Colonic mucosa (tissue), 4 donors: ENCODE measurements around the gene B4GALNT2. TPM values are rescaled to one million over a fixed set of nuclear protein-coding genes. Genes with fewer than 3 reads are reported as not detected.
A peak's percentile ranks its signal among the peaks of the same experiment; 100 is the strongest.
"Not testable (repeated sequence)": the region's sequence is repeated elsewhere in the genome, so short reads cannot be mapped to it uniquely, and the experiment has no call there.

Experiments used
- DNase-seq: peaks from one replicate; pipeline ENCODE4 v3.0.0-alpha.2; 2020
- H3K27ac ChIP-seq: fragments of 200-600 bp; one replicate; pipeline ENCODE4 v1.8.0; 2021
- H3K27me3 ChIP-seq: fragments of 200-600 bp; one replicate; pipeline ENCODE4 v1.8.0; 2021
- H3K36me3 ChIP-seq: fragments of 200-600 bp; one replicate; pipeline ENCODE4 v1.8.0; 2021
- H3K4me1 ChIP-seq: fragments of 200-600 bp; one replicate; pipeline ENCODE4 v1.8.0; 2021; ENCODE audit warnings: mild to moderate bottlenecking
- H3K4me3 ChIP-seq: fragments of 200-600 bp; one replicate; pipeline ENCODE4 v1.8.0; 2021
- H3K9ac ChIP-seq, 2 donors: one replicate each; pipeline ENCODE4 v1.7.0; 2013; ENCODE audit warnings: control low read depth in 2 of 2, low read depth in 2 of 2, low read length in 2 of 2
- H3K9me3 ChIP-seq: fragments of 200-600 bp; one replicate; pipeline ENCODE4 v1.8.0; 2021
- intact Hi-C: fragments of 100-400 bp; cut with DNase I; formaldehyde crosslinking; loops from one replicate; pipeline ENCODE4 v1.14.1; 2022
- total RNA-seq, 2 donors: library from RNA; stranded (reverse); fragmentation: NEBNext Ultra II Directional in 1 of 2; extraction: Animal tissue kit (Norgen Biotek cat#: 25700) in 1 of 2; gene quantifications; one replicate each; pipeline ENCODE4 v1.2.1, GENCODE V29; 2021
- TF ChIP-seq, protein P1 (sequence below): fragments of 200-600 bp; IDR thresholded peaks from one replicate; pipeline ENCODE4 v1.8.0; 2022; ENCODE audit warnings: antibody characterized with exemption, mild to moderate bottlenecking
- donor health status: healthy.
- donor health status: DM: no; HTN: no; CAD: no.
- donor health status: DM: no; HTN: no; CAD: no.

Gene B4GALNT2
- 10 to 100 TPM; 13.3 to 26.8 TPM for total RNA-seq

DNA sequence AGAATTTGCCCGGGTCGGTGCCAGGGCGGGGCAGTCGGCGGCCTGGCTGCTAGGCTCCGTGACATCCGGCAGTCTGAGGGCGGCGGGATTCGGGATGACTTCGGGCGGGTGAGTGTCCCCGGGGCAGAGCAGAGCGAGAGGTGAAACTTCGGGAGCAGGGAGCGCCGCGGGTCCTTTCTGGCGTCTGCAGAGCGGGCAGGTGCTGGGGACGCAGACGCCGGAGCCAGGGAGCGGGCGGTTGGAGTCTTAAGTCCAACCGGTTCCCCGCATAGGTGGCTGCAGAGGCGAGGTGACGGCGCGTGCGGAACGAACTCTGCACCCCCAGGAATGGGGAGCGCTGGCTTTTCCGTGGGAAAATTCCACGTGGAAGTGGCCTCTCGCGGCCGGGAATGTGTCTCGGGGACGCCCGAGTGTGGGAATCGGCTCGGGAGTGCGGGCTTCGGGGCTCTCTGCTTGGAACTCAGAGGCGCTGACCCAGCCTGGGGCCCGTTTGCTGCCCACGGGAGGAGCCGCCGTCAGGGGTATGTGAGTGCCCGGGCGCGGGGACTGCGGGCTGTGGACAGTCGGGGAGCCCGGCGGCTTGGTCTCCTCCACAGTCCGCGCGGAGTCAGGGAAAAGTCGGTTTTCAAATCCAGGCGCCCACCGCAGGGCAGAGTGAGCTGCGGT is at the start of gene B4GALNT2:
Gene B4GALNT2, plus strand, starts transcription at position 71 of the 666 bp plus-strand sequence. Its CDS starts 24 bp downstream, at position 95.
- H3K27me3 ChIP-seq = peaks cover 18% of the 10 kb centered on the region

DNA sequence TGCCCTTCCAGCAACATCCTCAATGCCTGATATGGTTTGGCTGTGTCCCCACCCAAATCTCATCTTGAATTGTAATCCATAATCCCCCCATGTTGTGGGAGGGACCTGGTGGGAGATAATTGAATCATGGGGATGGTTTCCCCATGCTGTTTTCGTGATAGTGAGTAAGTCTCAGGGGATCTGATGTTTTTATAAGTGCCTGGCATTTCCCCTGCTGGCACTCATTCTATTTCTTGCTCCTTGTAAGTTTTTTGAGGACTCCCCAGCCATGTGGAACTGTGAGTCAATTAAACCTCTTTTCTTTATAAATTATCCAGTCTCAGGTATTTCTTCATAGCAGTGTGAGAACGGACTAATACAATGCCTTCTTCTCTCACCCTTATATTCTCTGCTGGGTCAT is 47.5 kb upstream of the B4GALNT2 start:
- H3K36me3 ChIP-seq, H3K9ac ChIP-seq, intact Hi-C loops, DNase-seq, H3K9me3 ChIP-seq, H3K4me1 ChIP-seq, H3K4me3 ChIP-seq, H3K27ac ChIP-seq, H3K27me3 ChIP-seq: not testable (repeated sequence)

More for the DNA sequence above, at the start of gene B4GALNT2:
- intact Hi-C loops = no loop called here
- Histone ChIP-seq H3K9ac (peak within 1 kb of the TSS; percentile 44 to 71), H3K27ac (no peak within 1 kb of the TSS), H3K4me1 (peaks cover 8% of the 10 kb centered on the region), H3K9me3 (no peaks in the 10 kb centered on the region), H3K36me3 (no peaks in the 10 kb centered on the region), H3K4me3 (peak within 1 kb of the TSS; percentile 48)
- TF ChIP-seq, protein P1, sequence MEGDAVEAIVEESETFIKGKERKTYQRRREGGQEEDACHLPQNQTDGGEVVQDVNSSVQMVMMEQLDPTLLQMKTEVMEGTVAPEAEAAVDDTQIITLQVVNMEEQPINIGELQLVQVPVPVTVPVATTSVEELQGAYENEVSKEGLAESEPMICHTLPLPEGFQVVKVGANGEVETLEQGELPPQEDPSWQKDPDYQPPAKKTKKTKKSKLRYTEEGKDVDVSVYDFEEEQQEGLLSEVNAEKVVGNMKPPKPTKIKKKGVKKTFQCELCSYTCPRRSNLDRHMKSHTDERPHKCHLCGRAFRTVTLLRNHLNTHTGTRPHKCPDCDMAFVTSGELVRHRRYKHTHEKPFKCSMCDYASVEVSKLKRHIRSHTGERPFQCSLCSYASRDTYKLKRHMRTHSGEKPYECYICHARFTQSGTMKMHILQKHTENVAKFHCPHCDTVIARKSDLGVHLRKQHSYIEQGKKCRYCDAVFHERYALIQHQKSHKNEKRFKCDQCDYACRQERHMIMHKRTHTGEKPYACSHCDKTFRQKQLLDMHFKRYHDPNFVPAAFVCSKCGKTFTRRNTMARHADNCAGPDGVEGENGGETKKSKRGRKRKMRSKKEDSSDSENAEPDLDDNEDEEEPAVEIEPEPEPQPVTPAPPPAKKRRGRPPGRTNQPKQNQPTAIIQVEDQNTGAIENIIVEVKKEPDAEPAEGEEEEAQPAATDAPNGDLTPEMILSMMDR = no peak
- peak; percentile 48 for DNase-seq

DNA sequence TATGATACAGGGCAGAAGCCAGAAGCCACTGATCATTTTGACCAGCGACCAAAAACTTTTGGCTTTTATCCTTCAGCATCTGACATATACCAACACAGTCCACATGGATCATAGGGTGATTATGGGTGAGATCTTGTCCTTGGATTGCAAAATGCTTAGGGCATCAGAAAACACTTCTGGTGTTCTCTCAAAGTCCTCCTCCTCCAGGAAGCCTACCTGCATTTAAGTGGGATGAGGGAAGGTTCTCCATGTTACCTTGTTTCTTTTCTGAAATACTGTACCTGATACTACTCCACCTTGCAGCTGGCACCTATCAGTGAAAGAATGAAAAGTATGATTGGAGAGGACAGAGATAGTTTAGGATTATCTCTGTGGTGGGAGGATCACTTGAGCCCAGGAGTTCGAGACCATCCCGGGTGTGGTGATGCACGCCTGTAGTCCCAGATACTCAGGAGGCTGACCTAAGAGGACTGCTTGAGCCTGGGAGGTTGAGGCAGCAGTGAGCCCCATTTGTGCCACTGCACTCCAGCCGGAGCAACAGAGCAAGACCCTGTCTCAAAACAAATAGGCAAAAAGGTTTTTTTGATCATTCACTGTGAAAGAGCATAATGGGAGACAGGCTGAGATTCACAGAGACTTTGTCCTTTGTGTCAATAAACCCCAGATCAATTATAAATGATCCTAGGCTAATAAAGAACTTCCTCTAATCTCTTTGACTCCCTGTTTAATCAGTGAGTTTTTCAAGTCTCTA is 46.8 kb upstream of the B4GALNT2 start:
- intact Hi-C loops = no loop called here
- no peaks in the 10 kb centered on the region for H3K9me3 ChIP-seq
- H3K4me3 ChIP-seq = no peak overlapping the region
- DNase-seq = no peak
- no peak overlapping the region for H3K27ac ChIP-seq
- TF ChIP-seq, protein P1 = no peak
- no peaks in the 10 kb centered on the region for H3K27me3 ChIP-seq
- no peaks in the 10 kb centered on the region for H3K36me3 ChIP-seq
- no peak overlapping the region for H3K9ac ChIP-seq
- no peaks in the 10 kb centered on the region for H3K4me1 ChIP-seq

DNA sequence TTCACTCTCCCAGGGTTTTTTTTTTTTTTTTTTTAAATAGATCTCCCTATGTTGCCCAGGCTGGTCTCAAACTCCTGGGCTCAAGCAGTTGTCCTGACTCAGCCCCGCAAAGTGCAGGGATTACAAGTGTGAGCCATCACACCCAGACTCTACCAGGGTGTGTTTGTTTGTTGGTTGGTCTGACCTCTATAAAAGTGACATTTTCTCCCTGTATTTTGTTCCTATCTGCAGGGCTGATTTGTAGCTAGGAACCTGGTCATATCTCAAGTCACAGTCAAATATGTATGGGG is 46.3 kb upstream of the B4GALNT2 start:
- Histone ChIP-seq H3K36me3 (no peaks in the 10 kb centered on the region), H3K9ac (no peak overlapping the region), H3K4me3 (no peak overlapping the region), H3K27me3 (no peaks in the 10 kb centered on the region), H3K27ac (no peak overlapping the region), H3K9me3 (no peaks in the 10 kb centered on the region), H3K4me1 (no peaks in the 10 kb centered on the region)
- TF ChIP-seq, protein P1 = no peak
- intact Hi-C loops = no loop called here
- DNase-seq = no peak

DNA sequence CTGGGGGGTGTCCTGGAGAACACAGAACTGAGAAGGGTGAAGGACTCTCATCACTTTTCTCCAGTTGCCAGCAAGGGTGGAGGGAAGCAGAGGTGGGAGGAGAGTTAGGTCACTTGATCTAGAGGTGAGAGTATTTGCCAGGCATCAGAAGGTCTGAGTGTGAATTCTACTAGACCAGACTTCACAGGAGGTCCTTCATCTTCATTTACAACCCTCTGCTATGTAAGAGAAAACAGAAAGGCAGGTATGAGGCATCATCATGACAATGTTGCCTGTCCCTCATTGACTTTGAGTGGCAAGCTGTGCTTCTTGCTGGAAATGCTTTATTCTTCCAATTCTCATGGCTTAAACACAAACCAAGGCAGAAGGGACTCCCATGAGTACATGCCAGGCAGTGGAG is 45.9 kb upstream of the B4GALNT2 start:
- Histone ChIP-seq H3K9me3 (no peaks in the 10 kb centered on the region), H3K27ac (no peak overlapping the region), H3K36me3 (no peaks in the 10 kb centered on the region), H3K4me3 (no peak overlapping the region), H3K27me3 (no peaks in the 10 kb centered on the region), H3K9ac (no peak overlapping the region), H3K4me1 (no peaks in the 10 kb centered on the region)
- intact Hi-C loops = no loop called here
- TF ChIP-seq, protein P1 = no peak
- DNase-seq = no peak

GRCh38 chr17:49089094-49089493 is 43.5 kb upstream of the B4GALNT2 start:
- intact Hi-C loops = no loop called here
- H3K36me3 ChIP-seq = no peaks in the 10 kb centered on the region
- H3K9me3 ChIP-seq = no peaks in the 10 kb centered on the region
- no peak overlapping the region for H3K4me3 ChIP-seq
- no peaks in the 10 kb centered on the region for H3K27me3 ChIP-seq
- TF ChIP-seq, protein P1 = no peak
- no peak overlapping the region for H3K9ac ChIP-seq
- H3K27ac ChIP-seq = no peak overlapping the region
- DNase-seq = no peak
- H3K4me1 ChIP-seq = no peaks in the 10 kb centered on the region
